HL-60/S4 (cell line): ENCODE data around the gene ENTREP1.

ENCODE experiments used
- in situ Hi-C: fragments of 300-500 bp; cut with MboI; formaldehyde crosslinking; loops from 2 replicates; pipeline ENCODE4 v1.14.3; 2022; ENCODE audit warnings: low sequenced_read_pairs

The ENTREP1 gene

GRCh38 chr9:69317894-69318293, 7.1 kb upstream of the ENTREP1 start:
- in situ Hi-C loops: no loop called here

GRCh38 chr9:69319324-69320025, 5.5 kb upstream of the ENTREP1 start:
- in situ Hi-C loops: no loop called here

- in situ Hi-C loops: no loop called here
Measured at GRCh38 chr9:69322256-69322655, 2.8 kb upstream of the ENTREP1 start.

GRCh38 chr9:69323861-69324260, 1.2 kb upstream of the ENTREP1 start:
- in situ Hi-C loops: no loop called here

- in situ Hi-C loops: no loop called here
Measured at GRCh38 chr9:69325409-69326212, 596 bp downstream of the ENTREP1 start.

GRCh38 chr9:69326261-69326660, 1.2 kb downstream of the ENTREP1 start:
- in situ Hi-C loops: no loop called here

- in situ Hi-C loops: no loop called here
Measured at GRCh38 chr9:69330580-69330979, 5.6 kb downstream of the ENTREP1 start.

GRCh38 chr9:69331444-69331843, 6.4 kb downstream of the ENTREP1 start:
- in situ Hi-C loops: no loop called here

- in situ Hi-C loops: no loop called here
Measured at GRCh38 chr9:69332067-69332685, 7.2 kb downstream of the ENTREP1 start.

- in situ Hi-C loops: no loop called here
Measured at GRCh38 chr9:69333716-69334115, 8.7 kb downstream of the ENTREP1 start.

GRCh38 chr9:69334317-69334716, 9.3 kb downstream of the ENTREP1 start:
- in situ Hi-C loops: no loop called here

- in situ Hi-C loops: no loop called here
Measured at GRCh38 chr9:69339620-69340019, 14.6 kb downstream of the ENTREP1 start.

- in situ Hi-C loops: no loop called here
Measured at GRCh38 chr9:69340631-69341030, 15.6 kb downstream of the ENTREP1 start.

- in situ Hi-C loops: no loop called here
Measured at GRCh38 chr9:69342769-69343168, 17.8 kb downstream of the ENTREP1 start.

GRCh38 chr9:69344459-69344858, 19.4 kb downstream of the ENTREP1 start:
- in situ Hi-C loops: no loop called here

GRCh38 chr9:69346596-69347390, 21.8 kb downstream of the ENTREP1 start:
- in situ Hi-C loops: no loop called here

- in situ Hi-C loops: no loop called here
Measured at GRCh38 chr9:69347607-69348006, 22.6 kb downstream of the ENTREP1 start.

GRCh38 chr9:69351227-69351626, 26.2 kb downstream of the ENTREP1 start:
- in situ Hi-C loops: no loop called here

GRCh38 chr9:69355232-69355631, 30.2 kb downstream of the ENTREP1 start:
- in situ Hi-C loops: no loop called here

GRCh38 chr9:69357030-69357775, 32.2 kb downstream of the ENTREP1 start:
- in situ Hi-C loops: no loop called here
